GM19468 (cell line): ENCODE data around the gene SIRT6.
"Not testable (repeated sequence)": the region's sequence is repeated elsewhere in the genome, so short reads cannot be mapped to it uniquely, and the experiment has no call there.

Experiments used
- ATAC-seq: cut with Tn5 transposase; IDR thresholded peaks from one replicate; pipeline ENCODE4 v1.9.1; 2021; ENCODE audit warnings: mild to moderate bottlenecking, moderate library complexity, moderate number of reproducible peaks; ENCODE audit not compliant: unreplicated experiment; ENCODE audit errors: extremely low read depth

The SIRT6 gene

GRCh38 chr19:4139614-4140236 is 42.6 kb downstream of the SIRT6 start:
- no peak for ATAC-seq

DNA sequence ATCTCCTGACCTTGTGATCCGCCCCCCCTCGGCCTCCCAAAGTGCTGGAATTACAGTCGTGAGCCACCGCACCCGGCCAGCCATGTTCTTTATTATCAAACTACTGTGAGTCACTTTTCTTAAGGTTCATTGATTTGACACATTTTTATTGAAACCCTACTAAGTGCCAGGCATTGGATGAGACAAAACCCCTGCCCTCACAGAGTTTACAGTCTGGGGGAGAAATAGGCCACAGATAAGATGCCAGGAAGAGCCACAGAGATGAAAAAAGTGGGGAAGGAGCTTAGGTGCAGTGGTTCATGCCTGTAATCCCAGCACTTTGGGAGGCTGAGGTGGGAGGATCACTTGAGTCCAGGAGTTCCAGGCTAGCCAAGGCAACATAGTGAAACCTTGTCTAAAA is 43.9 kb downstream of the SIRT6 start:
- ATAC-seq: no peak

GRCh38 chr19:4136680-4137088 is 45.7 kb downstream of the SIRT6 start:
- ATAC-seq: no peak

DNA sequence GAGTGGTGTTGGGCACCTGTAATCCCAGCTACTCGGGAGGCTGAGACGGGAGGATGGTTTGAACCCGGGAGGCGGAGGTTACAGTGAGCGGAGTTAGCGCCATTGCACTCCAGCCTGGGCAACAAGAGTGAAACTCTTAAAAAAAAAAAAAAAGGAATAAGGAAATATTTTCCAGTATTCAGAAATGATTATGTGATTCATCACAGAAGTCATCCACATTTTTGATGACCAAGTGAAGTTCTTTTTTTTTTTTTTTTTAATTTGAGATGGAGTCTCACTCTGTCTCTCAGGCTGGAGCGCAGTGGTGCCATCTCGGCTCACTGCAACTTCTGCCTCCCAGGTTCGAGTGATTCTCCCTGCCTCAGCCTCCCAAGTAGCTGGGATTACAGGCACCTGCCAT is 47.0 kb downstream of the SIRT6 start:
- ATAC-seq: not testable (repeated sequence)

GRCh38 chr19:4134351-4134750 is 48.0 kb downstream of the SIRT6 start:
- no peak for ATAC-seq

- ATAC-seq: no peak
Observed at GRCh38 chr19:4130744-4131438, 51.5 kb downstream of the SIRT6 start.

GRCh38 chr19:4129050-4129449 is 53.3 kb downstream of the SIRT6 start:
- ATAC-seq: not testable (repeated sequence)

DNA sequence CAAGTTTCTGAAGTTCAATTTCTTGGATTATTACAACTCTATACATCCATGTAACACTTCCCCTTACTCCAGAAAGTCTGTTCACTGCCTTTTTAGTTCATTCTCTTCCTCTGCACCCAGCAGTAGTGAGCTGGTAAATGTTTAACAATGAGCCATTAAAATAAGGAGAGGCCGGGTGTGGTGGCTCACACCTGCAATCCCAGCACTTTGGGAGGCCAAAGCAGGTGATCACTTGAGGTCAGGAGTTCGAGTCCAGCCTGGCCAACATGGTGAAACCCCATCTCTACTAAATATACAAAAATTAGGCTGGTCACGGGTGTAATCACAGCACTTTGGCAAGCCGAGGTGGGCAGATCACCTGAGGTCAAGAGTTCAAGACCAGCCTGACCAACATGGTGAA is 55.0 kb downstream of the SIRT6 start:
- ATAC-seq: not testable (repeated sequence)

- ATAC-seq: no peak
Observed at GRCh38 chr19:4124638-4125037, 57.7 kb downstream of the SIRT6 start.
